SK-N-MC (cell line): Measurements from ENCODE around the gene PLSCR4.

ENCODE experiments used
- EZH2 ChIP-seq: fragments of 200-600 bp; sonication (generic); IDR thresholded peaks from one replicate; pipeline ENCODE4 v1.6.1; 2017; ENCODE audit warnings: antibody characterized with exemption
- POLR2AphosphoS5 ChIP-seq: IDR thresholded peaks from 2 replicates; pipeline ENCODE4 v1.6.1; 2012; ENCODE audit warnings: mild to moderate bottlenecking, low read depth, low read length, borderline replicate concordance

DNA sequence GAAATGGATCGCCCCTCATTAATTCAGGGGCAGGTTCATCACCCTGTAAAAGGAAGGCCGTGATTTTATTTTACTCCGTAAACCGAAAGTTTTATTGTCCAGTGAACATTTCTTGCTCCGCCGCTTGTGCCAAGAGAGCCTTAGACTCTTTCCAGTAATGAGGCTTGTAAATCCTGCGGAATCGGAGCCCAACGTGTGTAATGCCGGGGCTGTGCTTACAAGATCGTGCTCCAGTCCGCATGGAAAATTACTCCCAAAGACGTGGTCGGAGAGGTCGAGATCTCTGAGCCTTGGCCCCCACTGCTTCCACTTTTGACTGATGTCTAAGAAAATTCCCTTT, 89.3 kb downstream of the PLSCR4 start:
- TF ChIP-seq POLR2AphosphoS5 (no peak), EZH2 (no peak)
